ENCODE measurements around the gene NUB1. TPM values are rescaled to one million over a fixed set of nuclear protein-coding genes. Genes with fewer than 3 reads are reported as not detected.
A peak's percentile ranks its signal among the peaks of the same experiment; 100 is the strongest.

Gene NUB1
- total RNA-seq, 2 donors from 2014 or later = 53.6 to 66.9 TPM

DNA sequence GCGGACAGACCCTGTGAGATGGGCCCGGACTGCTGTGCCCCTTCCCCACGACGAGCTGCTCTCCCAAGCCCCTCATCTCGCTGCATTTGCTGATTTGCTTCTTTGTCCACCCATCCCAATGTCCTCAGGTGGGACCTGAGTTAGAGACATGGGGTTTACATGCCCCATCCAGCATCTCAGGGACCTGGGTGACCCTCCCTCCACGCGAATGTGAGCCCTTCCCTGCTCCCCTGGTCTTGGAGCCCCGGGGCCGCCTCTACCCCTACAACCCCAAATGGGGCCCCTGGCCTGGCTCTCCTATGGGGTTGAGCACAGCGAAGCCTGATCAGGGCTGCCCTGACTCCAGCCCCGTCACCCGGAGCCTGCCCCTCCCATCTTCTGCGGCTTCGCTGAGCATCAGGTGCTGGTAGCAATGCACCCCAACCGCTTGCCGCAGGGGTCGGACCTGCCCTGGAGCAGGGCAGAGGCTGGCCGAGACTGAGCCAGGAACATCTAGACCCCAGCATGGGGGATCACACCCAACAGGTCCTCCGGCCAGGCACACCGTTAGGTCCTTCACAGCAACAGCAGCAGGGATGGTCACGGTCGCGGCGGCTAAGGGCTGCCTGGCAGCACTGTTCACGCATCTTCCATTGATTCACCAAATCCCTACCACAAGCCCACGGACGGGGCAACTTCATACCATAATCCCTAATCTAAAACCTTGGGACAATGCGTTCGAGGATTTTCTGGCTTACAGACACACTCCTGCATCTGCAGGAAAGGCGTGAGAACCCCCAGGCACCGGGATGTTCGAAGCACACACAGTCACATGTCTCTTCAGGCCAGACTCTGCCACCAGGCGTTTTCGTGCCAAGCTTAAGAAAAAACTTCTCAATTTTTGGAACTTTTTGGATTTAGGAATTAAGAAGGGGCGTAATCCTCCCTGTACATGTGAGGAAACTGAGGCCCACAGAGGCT lies 52.7 kb downstream of the NUB1 start:
- ATAC-seq (no peak), DNase-seq (ENCODE audit: low spot score) (peak; percentile 34)
- Mint-ChIP-seq H3K9me3 (no peaks in the 10 kb centered on the region), H3K4me3 (no peak overlapping the region), H3K36me3 (no peaks in the 10 kb centered on the region), H3K4me1 (ENCODE audit: low read depth in 2 of 2) (no peaks in the 10 kb centered on the region), H3K27ac (no peak overlapping the region), H3K27me3 (peaks cover 0 to 9% of the 10 kb centered on the region in 2 donors)

DNA sequence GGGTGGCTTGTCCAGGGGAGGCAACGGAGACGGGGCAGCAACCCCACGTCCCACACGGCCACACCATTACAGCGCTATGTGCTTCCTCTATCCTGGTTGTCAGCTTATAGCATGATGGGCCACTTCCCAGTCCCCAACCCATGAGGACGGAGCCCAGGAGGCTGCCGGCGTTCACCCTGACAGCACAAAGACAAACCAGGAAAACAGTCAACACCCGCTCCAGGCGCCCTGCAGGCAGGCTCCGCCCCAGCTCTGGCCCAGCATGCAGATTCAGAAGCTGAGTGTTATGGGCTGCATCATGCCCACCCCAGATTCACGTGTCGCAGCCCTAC lies 53.4 kb downstream of the NUB1 start:
- Mint-ChIP-seq H3K27me3 (peaks cover 0 to 9% of the 10 kb centered on the region in 2 donors), H3K4me3 (no peak overlapping the region), H3K36me3 (no peaks in the 10 kb centered on the region), H3K9me3 (no peaks in the 10 kb centered on the region), H3K27ac (no peak overlapping the region), H3K4me1 (ENCODE audit: low read depth in 2 of 2) (no peaks in the 10 kb centered on the region)
- peak; percentile 35 for DNase-seq (ENCODE audit: low spot score)
- ATAC-seq = no peak

DNA sequence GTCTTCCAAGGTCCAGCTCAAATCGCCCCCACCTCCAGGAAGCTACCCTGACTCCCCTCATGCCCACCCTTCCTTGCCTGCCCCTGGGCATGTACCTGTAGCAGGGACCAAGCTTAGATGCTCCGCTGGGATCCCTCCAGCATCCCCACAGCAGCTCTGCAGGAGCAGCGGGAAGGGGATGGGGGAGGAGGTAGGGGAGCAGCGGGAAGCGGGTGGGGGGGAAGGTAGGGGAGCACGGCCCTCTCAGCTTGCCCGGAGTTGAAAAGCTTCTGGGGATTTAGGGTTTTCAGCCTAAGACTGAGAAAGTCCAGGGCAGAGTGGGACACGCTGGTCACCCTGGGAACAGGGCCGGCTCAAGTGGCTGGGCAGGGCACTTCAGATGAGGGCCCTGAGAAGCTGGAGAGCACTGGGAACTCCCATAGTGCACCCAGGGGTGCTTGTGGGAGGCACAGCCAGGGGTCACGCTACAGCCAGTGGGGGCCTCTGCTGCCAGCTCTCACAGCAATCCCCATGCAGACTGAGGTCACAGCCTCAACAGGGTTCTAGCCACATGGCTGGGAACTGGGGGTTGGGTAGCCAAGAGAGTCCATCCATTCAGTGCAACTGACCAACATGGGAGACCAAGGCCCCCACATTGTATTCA lies 54.8 kb downstream of the NUB1 start:
- no peak overlapping the region for H3K4me3 Mint-ChIP-seq

DNA sequence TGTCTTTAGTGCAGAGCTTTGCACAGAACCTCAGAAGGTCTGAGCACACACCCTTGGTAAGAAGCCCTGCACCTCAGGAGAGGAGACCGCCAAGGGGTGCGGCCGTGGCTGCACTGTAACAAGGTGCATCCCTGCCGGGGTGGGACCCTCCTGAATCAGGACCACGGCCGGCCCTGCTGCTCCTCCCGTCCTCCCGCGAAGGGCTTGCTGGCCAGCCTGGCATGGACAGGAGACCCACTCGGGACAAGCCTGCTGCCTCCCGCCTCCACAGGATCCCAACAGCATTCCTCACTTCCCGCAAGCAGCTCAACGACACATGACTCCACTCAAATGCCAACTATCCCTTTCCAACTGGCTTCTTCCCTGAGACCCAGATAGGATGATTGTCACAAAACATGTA lies 55.4 kb downstream of the NUB1 start:
- no peak overlapping the region for H3K4me3 Mint-ChIP-seq
- no peaks in the 10 kb centered on the region for H3K4me1 Mint-ChIP-seq (ENCODE audit: low read depth in 2 of 2)
- peaks cover 0 to 4% of the 10 kb centered on the region in 2 donors for H3K27me3 Mint-ChIP-seq
- no peak overlapping the region for H3K27ac Mint-ChIP-seq
- H3K9me3 Mint-ChIP-seq = no peaks in the 10 kb centered on the region
- ATAC-seq (no peak), DNase-seq (ENCODE audit: low spot score) (no peak)
- no peaks in the 10 kb centered on the region for H3K36me3 Mint-ChIP-seq

More for the DNA sequence above, 54.8 kb downstream of the NUB1 start:
- peaks cover 0 to 4% of the 10 kb centered on the region in 2 donors for H3K27me3 Mint-ChIP-seq
- ATAC-seq = no peak
- H3K36me3 Mint-ChIP-seq = no peaks in the 10 kb centered on the region
- H3K9me3 Mint-ChIP-seq = no peaks in the 10 kb centered on the region
- H3K27ac Mint-ChIP-seq = no peak overlapping the region
- H3K4me1 Mint-ChIP-seq (ENCODE audit: low read depth in 2 of 2) = no peaks in the 10 kb centered on the region
- peak; percentile 35 for DNase-seq (ENCODE audit: low spot score)

DNA sequence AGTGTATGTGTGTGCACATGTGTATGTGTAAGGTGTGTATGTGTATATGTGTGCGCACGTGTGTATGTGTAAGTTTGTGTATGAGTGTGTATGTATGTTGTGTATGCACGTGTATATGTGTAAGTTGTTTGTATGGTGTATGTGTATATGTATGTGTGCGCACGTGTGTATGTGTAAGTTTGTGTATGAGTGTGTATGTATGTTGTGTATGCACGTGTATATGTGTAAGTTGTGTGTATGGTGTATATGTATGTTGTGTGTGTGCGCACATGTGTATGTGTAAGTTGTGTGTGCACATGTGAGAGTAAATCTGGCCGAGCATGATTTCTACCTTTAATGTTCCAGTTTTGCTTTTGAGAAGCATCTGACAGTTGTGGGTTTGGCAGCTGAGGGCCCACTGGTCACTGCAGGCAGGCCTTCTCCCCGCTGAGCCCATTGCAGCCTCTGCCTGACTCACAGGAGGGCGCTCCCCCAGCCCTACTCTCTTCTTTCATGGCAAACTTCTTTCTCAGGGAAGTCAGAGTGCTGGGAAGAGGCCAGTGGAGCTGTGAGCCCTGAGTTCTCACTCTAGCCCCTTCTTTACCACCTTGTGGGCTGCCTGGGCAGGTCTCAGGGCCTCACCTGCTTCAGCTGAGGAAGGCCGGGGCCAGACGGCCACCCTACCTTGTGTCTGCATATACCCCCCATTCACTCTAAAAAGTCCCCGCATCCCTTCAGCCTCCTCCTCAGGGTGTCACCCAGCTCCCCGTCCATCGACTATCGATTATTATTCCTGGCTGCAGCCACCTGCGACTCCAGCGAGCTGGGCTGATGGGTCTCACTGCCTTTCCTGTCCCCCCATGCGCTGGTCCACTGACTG lies 57.1 kb downstream of the NUB1 start:
- H3K27ac Mint-ChIP-seq = no peak overlapping the region
- H3K9me3 Mint-ChIP-seq = no peaks in the 10 kb centered on the region
- ATAC-seq (no peak), DNase-seq (ENCODE audit: low spot score) (no peak)
- H3K27me3 Mint-ChIP-seq = no peaks in the 10 kb centered on the region
- no peak overlapping the region for H3K4me3 Mint-ChIP-seq
- H3K36me3 Mint-ChIP-seq = no peaks in the 10 kb centered on the region
- H3K4me1 Mint-ChIP-seq (ENCODE audit: low read depth in 2 of 2) = no peaks in the 10 kb centered on the region

DNA sequence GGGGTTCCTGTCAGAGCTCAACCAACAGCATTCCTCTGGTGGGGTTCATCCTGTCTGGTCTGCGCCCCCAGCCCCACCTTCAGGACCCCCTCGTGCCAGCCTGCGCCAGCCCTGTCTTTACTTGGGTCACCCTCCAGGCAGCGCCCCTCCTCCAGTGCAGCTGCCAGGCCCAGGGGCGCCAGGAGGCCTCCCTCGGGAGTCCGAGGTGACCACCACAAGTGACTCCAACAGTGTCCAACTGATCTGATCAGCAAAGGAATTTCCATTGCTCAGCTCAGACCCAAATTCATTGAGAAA lies 57.6 kb downstream of the NUB1 start:
- Mint-ChIP-seq H3K9me3 (no peaks in the 10 kb centered on the region), H3K4me1 (ENCODE audit: low read depth in 2 of 2) (no peaks in the 10 kb centered on the region), H3K36me3 (no peaks in the 10 kb centered on the region), H3K4me3 (no peak overlapping the region), H3K27me3 (no peaks in the 10 kb centered on the region), H3K27ac (no peak overlapping the region)
- DNase-seq (ENCODE audit: low spot score) (no peak), ATAC-seq (no peak)

DNA sequence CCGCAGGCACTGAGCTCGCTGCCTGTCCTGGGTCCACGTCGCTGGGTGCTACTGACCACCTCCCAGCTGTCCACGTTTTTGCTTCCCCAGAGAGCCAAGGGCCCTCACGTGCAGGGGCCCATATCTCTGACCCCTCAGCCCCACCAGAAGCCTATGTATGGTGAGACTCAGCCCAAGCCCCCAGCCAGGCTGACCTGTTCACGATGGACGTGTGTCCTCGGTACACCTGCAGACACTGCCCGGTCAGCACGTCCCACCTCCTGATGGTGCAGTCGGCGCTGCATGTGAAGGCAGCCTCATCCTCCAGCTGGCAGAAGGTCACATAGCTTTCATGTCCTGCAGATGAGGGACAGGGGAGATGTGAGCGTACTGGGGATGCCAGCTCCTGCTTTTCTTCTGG lies 58.3 kb downstream of the NUB1 start:
- ATAC-seq (no peak), DNase-seq (ENCODE audit: low spot score) (no peak)
- Mint-ChIP-seq H3K4me1 (ENCODE audit: low read depth in 2 of 2) (no peaks in the 10 kb centered on the region), H3K27ac (no peak overlapping the region), H3K36me3 (no peaks in the 10 kb centered on the region), H3K27me3 (no peaks in the 10 kb centered on the region), H3K4me3 (no peak overlapping the region), H3K9me3 (no peaks in the 10 kb centered on the region)

DNA sequence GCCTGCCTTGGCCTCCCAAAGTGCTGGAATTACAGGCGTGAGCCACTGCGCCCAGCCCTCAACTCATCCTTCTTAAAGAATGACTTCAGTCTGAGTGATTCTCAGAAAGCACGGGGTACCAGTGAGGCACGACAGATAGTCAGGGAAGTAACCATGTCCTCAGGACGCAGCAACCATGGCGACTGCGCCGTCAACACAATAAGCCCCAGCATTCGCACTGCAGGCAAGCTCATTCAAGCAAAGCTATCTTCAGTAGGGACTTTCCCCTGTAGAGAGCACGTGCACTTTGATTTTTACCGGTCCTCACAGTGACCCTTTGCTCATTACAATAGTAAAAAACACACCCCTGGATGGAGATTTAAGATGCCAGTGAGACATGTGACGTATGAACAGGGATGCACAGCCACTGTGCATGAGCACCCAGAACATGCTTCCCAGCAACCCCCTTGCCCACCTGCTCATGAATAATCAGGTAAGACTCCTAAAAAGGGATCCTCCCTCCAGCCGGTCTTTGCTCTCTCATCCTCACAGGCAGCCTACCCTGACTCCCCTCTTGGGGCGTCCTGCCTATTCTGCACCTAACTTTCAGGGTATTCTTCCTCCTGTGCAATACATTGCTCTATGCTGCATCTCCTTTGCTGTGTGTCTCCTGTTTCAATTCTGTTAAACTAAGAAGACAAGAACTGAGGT lies 59.2 kb downstream of the NUB1 start:
- ATAC-seq (no peak), DNase-seq (ENCODE audit: low spot score) (no peak)
- Mint-ChIP-seq H3K4me3 (no peak overlapping the region), H3K4me1 (ENCODE audit: low read depth in 2 of 2) (no peaks in the 10 kb centered on the region), H3K36me3 (no peaks in the 10 kb centered on the region), H3K27me3 (no peaks in the 10 kb centered on the region), H3K9me3 (no peaks in the 10 kb centered on the region), H3K27ac (no peak overlapping the region)

DNA sequence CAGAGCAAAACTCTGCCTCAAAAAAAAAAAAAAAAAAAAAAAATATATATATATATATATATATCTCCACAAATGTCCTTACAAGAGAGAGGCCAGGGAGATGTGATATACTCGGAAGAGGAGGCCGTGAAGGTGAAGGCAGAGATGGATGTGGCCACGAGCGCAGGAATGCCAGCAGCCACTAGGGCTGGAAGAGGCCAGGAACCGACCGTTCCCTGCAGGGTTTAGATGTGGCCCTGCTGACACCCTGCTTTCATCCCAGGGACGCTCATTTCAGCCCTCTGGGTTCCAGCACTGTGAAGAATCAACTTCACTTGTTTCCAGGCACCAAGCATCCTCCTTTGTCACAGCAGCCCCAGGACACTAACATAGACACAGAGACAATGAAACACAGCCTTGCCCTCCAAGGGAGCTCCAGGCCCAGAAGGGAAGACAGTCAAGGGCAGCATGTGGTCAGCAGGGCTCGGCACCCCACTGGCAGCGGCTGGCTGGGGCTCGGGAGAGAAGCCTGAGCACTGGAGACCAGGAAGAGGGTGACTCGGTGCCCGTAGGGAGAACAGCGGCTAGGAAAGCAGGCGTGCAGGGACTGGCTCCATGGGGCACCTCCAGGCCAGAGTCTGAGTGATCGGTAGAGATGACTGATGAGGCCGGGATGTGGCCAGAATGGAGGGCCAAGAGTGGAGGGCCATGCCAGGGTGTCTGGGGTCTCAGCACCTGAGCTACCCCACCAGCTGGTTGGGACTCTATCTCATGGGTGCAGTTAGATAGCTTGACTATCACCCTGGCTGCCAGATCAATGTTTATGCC lies 60.6 kb downstream of the NUB1 start:
- H3K4me1 Mint-ChIP-seq (ENCODE audit: low read depth in 2 of 2) = no peaks in the 10 kb centered on the region
- ATAC-seq = no peak
- no peak overlapping the region for H3K27ac Mint-ChIP-seq
- no peaks in the 10 kb centered on the region for H3K36me3 Mint-ChIP-seq
- DNase-seq (ENCODE audit: low spot score) = no peak
- no peaks in the 10 kb centered on the region for H3K27me3 Mint-ChIP-seq
- no peak overlapping the region for H3K4me3 Mint-ChIP-seq
- H3K9me3 Mint-ChIP-seq = no peaks in the 10 kb centered on the region

DNA sequence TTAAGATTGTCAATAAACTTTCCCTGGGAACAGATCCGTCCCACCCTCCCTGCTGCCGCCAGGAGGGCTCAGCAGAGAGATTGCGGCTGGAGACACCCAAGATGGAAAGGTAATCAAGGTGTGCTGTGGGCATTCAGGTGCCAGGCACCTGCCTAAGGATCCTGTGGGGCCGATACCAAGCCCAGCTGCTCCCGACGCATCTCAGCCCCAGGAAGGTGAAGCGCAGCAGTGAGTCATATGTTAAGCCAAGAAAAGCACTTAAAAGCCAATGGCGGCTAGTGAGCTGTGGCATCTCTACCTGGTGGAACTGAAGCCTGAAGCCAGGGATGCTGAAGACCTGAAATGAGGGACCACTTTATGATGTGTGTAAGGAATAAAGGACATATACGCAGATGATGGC lies 62.2 kb downstream of the NUB1 start:
- Mint-ChIP-seq H3K27me3 (peaks cover 3 to 4% of the 10 kb centered on the region in 2 donors), H3K27ac (no peak overlapping the region), H3K4me1 (ENCODE audit: low read depth in 2 of 2) (peaks cover 3 to 4% of the 10 kb centered on the region in 2 donors), H3K36me3 (no peaks in the 10 kb centered on the region), H3K4me3 (no peak overlapping the region), H3K9me3 (no peaks in the 10 kb centered on the region)
- DNase-seq (ENCODE audit: low spot score) (no peak), ATAC-seq (no peak)

DNA sequence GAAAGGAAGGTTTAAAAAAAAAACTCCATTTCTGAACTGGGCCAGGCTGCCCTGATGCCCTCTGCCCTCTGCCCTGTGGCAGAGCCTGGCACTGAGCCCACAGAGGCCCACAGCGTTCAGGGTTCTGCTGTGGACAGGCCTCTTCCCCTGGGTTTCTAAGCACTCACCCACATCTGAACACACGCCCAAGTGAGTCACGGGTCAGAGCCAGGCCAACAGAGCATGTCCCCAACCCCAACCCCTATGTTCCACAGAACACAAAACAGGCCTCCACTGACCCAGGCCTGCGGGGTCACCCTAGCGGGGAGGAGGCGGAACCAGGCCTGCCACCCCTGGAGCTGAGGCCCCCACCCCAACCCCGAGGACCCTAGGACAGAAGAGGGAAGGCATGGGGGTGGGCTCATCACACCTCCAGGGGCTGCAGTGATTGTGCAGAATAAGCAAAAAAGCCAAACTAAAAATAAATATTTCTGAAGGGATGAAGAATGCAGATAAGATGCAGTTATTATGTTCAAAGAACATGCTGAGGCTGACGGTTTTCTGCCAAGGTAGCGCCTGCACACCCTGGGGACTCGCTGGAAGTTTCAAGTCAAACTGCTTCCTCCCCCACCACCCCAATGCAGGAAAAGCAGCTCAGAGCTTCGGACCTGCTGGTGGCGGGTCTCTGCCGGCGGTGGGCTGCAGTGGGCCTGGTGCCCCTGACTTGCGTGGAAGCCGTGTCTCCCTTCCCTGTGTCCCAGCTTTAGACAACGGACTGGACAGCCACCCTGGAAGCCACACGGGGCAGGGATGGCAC lies 62.8 kb downstream of the NUB1 start:
- Mint-ChIP-seq H3K27ac (no peak overlapping the region), H3K4me1 (ENCODE audit: low read depth in 2 of 2) (peaks cover 5 to 6% of the 10 kb centered on the region in 2 donors), H3K9me3 (no peaks in the 10 kb centered on the region), H3K27me3 (peaks cover 5 to 8% of the 10 kb centered on the region in 2 donors), H3K4me3 (no peak overlapping the region), H3K36me3 (no peaks in the 10 kb centered on the region)
- DNase-seq (ENCODE audit: low spot score) (no peak), ATAC-seq (no peak)

DNA sequence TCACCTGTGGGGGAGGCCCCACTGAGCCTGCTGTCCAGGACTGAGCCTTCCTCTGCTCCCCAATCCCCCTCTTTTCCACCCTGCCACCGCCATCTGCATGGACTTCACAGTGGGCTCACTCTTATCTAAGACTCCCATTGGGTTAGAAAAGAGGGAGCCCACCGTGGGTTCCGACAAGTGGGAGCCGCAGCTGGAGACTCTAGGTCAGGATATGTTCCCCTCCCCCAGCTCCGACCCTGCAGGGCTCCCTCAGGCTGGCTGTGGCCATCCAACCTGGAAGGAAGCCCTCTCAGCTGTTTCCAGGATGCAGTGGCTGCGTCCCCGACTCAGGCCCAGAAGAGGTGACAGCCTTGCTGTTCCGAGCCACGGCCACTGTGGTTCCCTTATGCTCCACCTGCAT lies 63.4 kb downstream of the NUB1 start:
- Mint-ChIP-seq H3K4me3 (no peak overlapping the region), H3K4me1 (ENCODE audit: low read depth in 2 of 2) (peaks cover 5 to 6% of the 10 kb centered on the region in 2 donors), H3K27ac (no peak overlapping the region), H3K9me3 (no peaks in the 10 kb centered on the region), H3K36me3 (no peaks in the 10 kb centered on the region), H3K27me3 (peaks cover 5 to 8% of the 10 kb centered on the region in 2 donors)
- no peak for ATAC-seq
- DNase-seq (ENCODE audit: low spot score) = no peak

All from natural killer cell treated with Interleukin-12 subunit alpha and Interleukin-12 subunit beta and Interleukin-15 and Interleukin-18, amount 100 ng/mL, for 72 hours (primary cell).